22Rv1 (cell line): ENCODE data around the gene SKOR1.

Experiments used
- CTCF ChIP-seq: fragments of 450-650 bp; IDR thresholded peaks from 2 replicates; pipeline ENCODE4 v1.5.1; 2017; ENCODE audit warnings: mild to moderate bottlenecking
- ZFX ChIP-seq: fragments of 450-650 bp; IDR thresholded peaks from 2 replicates; pipeline ENCODE4 v1.6.1; 2017; ENCODE audit warnings: antibody characterized with exemption, borderline replicate concordance

GRCh38 chr15:67782691-67782991, 42.7 kb upstream of the SKOR1 start:
- TF ChIP-seq CTCF (no peak), ZFX (no peak)
